ENCODE measurements around the gene FAM120A. TPM values are rescaled to one million over a fixed set of nuclear protein-coding genes. Genes with fewer than 3 reads are reported as not detected.

The FAM120A gene
- total and polyA plus RNA-seq, 2 of the 13 experiments (the other 11 are each of a cell fraction or from before 2014, with no cell fraction given): 41.3 to 44.4 TPM

- ATAC-seq (no peak), FAIRE-seq (no peak), DNase-seq (ENCODE audit: low spot score) (no peak)
- CTCF ChIA-PET (ENCODE audit: low intra/inter-chr PET ratio, low total read pairs): no interaction called here
- H4K20me1 ChIP-seq (ENCODE audit: insufficient read depth, low read length): no peaks in the 10 kb centered on the region; the same call in 1 of the 2 replicates
- H3K4me3 ChIP-seq (replicated peaks in 1 of 3; ENCODE audit: insufficient read depth in 1 of 3, low read depth in 2 of 3, low read length in 3 of 3): no peak overlapping the region
- intact Hi-C loops (cut with micrococcal nuclease; ENCODE audit: unreplicated experiment): no loop called here
- WGBS (ENCODE audit: low lambda C conversion rate): 73% methylated on average over 4 of the region's 4 CpGs
- no peak overlapping the region for H3K27ac ChIP-seq (ENCODE audit: extremely low read length, insufficient read depth, low read length)
- H3K9ac ChIP-seq (ENCODE audit: insufficient read depth, low read depth, low read length): no peak overlapping the region
- no peak overlapping the region for H2AFZ ChIP-seq (ENCODE audit: low read length)
- H3K4me1 ChIP-seq (ENCODE audit: insufficient read depth, low read length): peaks cover 28% of the 10 kb centered on the region
- H3K36me3 ChIP-seq (replicated peaks in 1 of 2; ENCODE audit: control insufficient read depth in 1 of 2, insufficient read depth in 2 of 2, low read length in 2 of 2): no peaks in the 10 kb centered on the region
- no peak overlapping the region for H3K4me2 ChIP-seq (ENCODE audit: low read depth, low read length)
- BruUV-seq (replicated peaks): no TSS peak
- no peaks in the 10 kb centered on the region for H3K9me3 ChIP-seq (ENCODE audit: low read length)
- POLR2A ChIA-PET: no interaction called here
- TF ChIP-seq SP1 (IDR thresholded peaks at IDR 0.05): no peak
- TF ChIP-seq SP1 (CRISPR knock-in tag; IDR thresholded peaks at IDR 0.05): no peak
- TF ChIP-seq ZNF567 (CRISPR knock-in tag; IDR thresholded peaks at IDR 0.05; ENCODE audit: borderline replicate concordance): no peak
- no peak for TF ChIP-seq FOXA3 (CRISPR knock-in tag; IDR thresholded peaks at IDR 0.05)
- no peak for TF ChIP-seq ATRX (CRISPR knock-in tag; IDR thresholded peaks at IDR 0.05; ENCODE audit: borderline replicate concordance)
- TF ChIP-seq MAX (IDR thresholded peaks at IDR 0.05): no peak
- TF ChIP-seq SCMH1 (CRISPR knock-in tag; IDR thresholded peaks at IDR 0.05; ENCODE audit: borderline replicate concordance): no peak
- TF ChIP-seq ZNF333 (CRISPR knock-in tag; IDR thresholded peaks at IDR 0.05; ENCODE audit: borderline replicate concordance): no peak
- TF ChIP-seq ZNF672 (CRISPR knock-in tag; IDR thresholded peaks at IDR 0.05): no peak
- no peak for TF ChIP-seq ZMAT3 (CRISPR knock-in tag; conservative IDR thresholded peaks at IDR 0.05)
- no peak for TF ChIP-seq ARNT2 (CRISPR knock-in tag; IDR thresholded peaks at IDR 0.05; ENCODE audit: low read depth)
- no peak for TF ChIP-seq KDM1A (CRISPR knock-in tag; IDR thresholded peaks at IDR 0.05)
- no peak for TF ChIP-seq JDP2 (CRISPR knock-in tag; IDR thresholded peaks at IDR 0.05; ENCODE audit: borderline replicate concordance)
- TF ChIP-seq ZNF652 (CRISPR knock-in tag; IDR thresholded peaks at IDR 0.05; ENCODE audit: borderline replicate concordance, low read depth): no peak
- H3K27me3 ChIP-seq (ENCODE audit: control insufficient read depth in 1 of 2, insufficient read depth in 2 of 2, low read length in 2 of 2): no peaks in the 10 kb centered on the region
- H3K79me2 ChIP-seq (ENCODE audit: insufficient read depth, low read length): peaks cover 18% of the 10 kb centered on the region
- in situ Hi-C loops (cut with HindIII; ENCODE audit: extremely low pct_ligation_motif_present, low pct_unique_long_range_greater_than_20kb): no loop called here
These were observed 144.9 kb downstream of the FAM120A start for GRCh38 chr9:93596399-93596798.

All from HepG2 (cell line).